GM18868 (cell line): ENCODE results near the gene HMOX1.
A peak's percentile ranks its signal among the peaks of the same experiment; 100 is the strongest.
"Not testable (repeated sequence)": the region's sequence is repeated elsewhere in the genome, so short reads cannot be mapped to it uniquely, and the experiment has no call there.

Source experiments
- ATAC-seq: cut with Tn5 transposase; IDR thresholded peaks from one replicate; pipeline ENCODE4 v1.9.1; 2021; ENCODE audit warnings: mild to moderate bottlenecking, moderate library complexity; ENCODE audit not compliant: unreplicated experiment

HMOX1 gene

GRCh38 chr22:35349704-35350538, 31.0 kb upstream of the HMOX1 start:
- ATAC-seq, result no peak

GRCh38 chr22:35350539-35351503, 30.1 kb upstream of the HMOX1 start:
- ATAC-seq, result peak; percentile 75

DNA sequence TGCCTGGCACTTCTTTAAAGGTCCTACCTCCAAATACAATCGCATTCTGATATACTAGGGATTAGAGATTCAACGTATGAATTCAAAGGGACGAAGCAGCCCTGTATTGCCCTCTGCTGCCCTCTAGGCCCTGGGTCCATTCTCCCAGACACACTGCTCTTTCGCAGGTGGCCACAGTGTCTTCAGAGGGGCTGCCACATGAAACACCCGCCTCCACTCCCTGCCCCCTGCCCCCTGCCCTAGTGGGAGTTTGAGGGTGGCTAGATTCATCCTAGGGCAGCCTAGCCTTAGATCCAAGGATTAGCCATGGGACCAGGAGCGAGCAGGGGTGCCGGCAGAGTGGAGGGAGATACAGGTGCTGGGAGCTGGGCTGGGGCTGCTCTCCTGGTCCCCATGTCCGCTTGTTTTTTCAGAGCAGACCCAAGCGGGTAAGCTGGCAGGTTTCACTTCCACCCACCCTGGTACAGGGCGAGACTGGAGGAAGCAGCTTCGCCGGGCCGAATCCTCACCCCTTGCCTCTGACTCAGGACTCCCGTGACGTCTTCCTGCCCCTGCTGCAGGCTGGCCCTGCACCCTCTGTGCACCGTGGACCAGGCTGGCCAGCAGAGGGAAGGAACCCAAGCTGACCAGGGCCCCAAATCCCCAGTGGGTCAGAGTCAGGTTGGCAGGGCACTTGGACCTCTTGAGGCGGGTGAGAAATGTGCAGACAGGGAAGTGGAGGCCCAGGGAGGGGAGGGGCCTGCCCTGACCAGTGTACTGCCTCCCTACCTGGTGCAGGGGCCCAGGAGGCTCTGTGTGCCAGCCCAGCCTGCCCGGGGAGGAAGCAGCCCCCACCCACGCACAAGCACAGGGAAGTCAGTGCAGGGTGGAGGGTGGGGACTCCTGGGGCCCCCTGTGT, 28.4 kb upstream of the HMOX1 start:
- ATAC-seq, result peak; percentile 45

DNA sequence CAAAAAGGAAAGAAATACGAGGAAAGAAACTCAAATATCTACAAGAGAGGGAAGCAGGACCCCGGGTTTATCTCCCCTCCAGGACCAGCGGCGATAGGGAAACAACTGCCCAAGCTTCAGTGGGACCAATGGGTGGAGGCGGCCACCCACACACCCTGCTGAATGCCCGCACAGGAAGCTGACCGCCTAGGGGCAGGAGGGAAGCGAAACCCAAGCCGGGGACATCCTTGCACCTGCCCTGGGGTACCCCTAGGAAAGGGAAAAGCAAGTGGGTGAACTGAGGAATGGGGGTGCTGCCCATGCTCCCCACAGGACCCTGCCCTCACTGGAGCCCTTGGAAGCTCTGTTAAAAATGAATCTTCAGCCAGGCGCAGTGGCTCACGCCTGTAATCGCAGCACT, 27.6 kb upstream of the HMOX1 start:
- no peak for ATAC-seq

DNA sequence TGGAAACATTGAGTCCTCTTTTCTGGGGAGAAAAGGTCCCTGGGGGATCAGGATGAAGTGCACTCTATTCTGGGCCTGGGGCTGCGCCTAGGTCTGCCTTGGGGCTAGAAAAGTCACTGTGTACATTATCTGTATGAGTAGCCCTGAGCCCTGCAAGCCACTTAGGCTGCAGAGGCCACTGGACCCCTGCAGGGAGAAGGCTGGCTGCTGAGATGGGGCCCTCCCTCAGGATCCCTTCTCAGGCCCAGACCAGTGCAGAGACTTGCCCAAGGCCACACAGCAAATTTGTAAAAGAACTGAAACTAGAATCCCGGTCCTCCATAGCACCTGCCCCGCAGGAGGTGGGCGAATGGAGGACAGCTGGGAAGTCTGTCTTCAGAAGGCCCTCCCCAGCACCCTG, 26.8 kb upstream of the HMOX1 start:
- ATAC-seq, result no peak

GRCh38 chr22:35357883-35358621, 22.8 kb upstream of the HMOX1 start:
- no peak for ATAC-seq

DNA sequence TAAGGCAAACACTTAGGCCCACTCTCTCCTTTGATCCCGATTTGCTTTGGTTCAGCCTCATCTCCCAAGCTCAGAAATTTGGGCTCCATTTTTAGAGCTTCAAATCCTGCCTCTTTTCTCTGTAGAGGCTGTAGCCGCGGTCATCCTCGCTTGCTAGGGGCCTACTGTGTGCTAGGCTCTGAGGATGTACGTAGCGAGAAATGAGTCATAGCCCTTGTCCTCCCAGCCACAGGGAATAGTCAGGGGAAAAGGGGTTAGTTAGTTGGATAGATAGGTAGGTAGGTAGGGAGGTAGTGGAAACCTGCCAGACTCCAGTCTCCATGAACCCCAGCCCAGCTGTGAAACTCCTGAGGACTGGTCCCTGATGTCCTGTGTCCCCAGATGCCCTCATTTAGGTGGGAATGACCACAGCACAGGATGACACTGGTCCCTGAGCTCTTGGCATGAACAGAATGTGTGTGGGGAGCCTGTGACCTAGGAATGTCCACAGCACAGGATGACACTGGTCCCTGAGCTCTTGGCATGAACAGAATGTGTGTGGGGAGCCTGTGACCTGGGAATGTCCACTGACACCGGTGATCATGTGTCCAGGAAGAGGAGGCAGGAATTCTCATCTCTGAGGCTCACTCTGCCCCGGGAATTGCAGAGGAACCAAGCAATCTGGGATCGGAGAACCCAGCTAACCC, 21.4 kb upstream of the HMOX1 start:
- ATAC-seq, result no peak

DNA sequence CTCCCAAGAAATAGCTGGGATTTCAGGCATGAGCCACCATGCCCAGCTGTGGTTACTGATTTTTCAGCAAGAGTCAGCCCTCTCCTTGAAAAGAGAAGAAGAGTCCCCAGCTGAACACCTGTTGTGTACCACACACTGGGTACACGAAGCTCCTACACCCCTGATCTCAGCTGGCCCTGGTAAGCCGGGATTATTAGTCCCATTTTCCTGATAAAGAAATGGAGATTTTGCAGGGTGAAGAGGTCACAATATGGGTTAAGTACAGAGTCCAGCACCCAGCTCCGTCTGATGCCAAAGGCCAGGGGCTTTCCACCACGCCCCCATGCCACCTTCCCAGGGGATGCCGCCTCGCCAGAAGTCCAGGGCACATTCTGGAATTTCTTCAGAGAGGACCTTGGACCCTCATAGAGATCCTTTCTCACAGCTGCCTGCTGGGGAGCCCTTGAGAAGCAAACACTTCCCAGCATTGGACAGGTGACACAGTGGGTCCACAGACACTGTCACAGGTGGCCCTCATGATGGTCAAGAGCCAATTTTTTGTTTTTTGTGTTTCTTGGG, 19.8 kb upstream of the HMOX1 start:
- ATAC-seq, result no peak

DNA sequence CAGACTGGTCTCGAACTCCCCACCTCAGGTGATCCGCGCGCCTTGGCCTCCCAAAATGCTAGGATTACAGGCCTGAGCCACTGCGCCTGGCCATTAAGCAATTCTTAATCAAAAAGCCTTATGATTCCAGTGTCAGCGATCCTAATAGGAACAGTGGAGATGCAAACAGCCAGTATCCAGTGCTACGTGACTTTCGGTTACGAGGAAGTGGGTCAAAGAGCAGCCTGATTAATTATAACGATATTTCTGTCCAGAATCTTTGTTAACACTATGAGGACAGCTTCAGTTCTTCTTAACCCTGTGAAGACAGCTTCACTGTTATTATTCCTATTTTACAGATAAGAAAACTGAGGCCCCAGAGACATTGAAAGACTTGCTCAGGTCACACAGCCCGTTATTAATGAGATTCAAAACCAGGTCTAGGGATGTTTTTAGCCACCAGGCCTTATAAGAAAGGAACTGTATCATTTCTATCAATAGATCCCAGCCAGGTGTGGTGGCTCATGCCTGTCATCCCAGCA, 17.3 kb upstream of the HMOX1 start:
- ATAC-seq, result no peak

DNA sequence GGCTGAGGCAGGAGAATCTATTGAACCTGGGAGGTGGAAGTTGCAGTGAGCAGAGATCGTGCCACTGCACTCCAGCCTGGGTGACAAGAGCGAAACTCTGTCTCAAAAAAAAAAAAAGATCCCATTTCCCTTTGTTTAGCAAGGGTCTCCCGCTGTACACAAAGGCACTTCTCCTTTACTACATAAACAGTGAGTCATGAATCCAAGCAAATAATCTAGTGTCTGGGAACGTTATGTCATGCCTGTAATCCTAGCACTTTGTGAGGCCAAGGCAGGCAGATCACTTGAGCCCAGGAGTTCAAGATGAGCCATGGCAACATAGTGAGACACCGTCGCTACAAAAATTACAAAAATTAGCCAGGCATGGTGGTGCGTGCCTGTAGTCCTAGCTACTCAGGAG, 16.7 kb upstream of the HMOX1 start:
- not testable (repeated sequence) for ATAC-seq

DNA sequence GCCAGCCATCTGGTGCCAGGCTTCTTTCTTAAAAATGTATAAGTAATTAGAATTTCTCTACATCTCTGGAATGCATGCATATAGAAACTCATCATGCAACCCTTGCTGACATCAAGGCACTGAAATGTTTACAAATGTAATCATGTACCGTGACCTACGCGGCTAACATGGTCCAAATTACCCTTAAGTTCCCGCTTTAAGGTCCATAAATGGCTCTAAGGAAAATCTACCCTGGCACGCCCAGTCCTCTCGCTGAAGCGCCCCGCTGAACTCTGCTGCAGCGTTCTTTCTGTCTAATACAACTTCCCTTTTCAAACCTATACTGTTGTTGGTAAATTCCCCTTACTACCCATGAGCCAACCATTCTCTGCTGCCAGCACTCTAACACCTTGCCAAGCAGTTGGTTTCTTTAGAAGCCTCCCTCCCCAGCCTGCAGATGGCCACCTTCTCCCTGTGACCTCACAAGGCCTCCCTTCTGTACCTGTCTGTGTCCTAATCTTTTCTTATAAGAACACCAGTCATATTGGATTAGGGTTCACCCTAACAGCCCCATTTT, 13.5 kb upstream of the HMOX1 start:
- ATAC-seq, result peak; percentile 69

GRCh38 chr22:35368386-35368785, 12.5 kb upstream of the HMOX1 start:
- no peak for ATAC-seq

- no peak for ATAC-seq
These were observed 10.9 kb upstream of the HMOX1 start for GRCh38 chr22:35369996-35370395.

GRCh38 chr22:35373781-35374180, 7.1 kb upstream of the HMOX1 start:
- no peak for ATAC-seq

DNA sequence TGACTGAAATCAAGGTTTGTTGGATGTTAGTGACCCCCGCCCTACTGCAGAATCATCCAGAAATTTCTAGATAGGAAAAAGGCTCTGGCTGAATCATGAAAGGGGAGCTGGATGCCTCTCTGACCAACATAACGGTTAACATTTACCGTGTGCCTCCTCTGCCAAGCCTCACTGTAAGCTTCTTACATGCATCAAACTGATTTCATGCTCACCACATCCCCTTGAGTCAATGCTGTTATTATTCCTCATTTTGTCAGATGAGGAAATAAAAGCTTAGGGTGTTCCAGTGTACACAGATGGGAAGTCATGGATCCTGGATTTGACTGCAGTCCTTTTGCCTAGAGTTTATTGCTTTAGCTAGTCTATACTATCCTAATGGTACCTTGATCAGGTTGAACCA, 5.9 kb upstream of the HMOX1 start:
- no peak for ATAC-seq

- ATAC-seq, result no peak
These were observed 5.4 kb upstream of the HMOX1 start for GRCh38 chr22:35375526-35375925.

DNA sequence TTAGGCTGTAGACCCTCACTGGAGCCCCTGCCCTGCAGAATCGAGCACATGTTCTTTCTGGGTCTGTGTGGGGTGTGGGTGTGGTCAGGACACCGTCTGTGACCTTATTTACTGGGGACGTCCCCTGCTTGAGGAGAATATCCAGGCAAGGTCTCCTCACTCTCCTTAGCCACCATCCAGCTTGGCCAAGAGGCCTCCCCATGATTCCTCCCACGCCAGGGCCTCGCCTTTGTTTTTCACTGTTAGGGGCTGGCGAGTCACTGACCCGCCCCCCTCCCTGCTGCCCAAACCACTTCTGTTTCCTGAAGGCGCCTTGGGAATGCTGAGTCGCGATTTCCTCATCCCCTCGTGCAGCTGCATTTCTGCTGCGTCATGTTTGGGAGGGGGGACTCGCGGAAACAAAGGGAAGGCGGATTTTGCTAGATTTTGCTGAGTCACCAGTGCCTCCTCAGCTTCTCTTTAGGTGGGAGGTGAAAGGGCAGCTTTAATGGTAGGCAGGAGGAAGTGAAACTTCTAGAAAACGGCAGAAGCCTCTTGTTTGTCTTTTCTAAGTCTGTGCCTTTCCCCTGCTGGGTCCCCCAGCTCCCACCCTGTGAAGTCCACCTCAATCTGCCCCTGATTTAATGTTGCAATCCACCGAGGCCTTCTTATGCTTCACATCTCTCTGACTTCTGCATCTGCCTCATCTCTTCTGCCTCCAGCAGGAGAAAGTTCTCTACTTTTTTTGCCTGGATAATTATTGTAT, 4.0 kb upstream of the HMOX1 start:
- peak; percentile 63 for ATAC-seq

DNA sequence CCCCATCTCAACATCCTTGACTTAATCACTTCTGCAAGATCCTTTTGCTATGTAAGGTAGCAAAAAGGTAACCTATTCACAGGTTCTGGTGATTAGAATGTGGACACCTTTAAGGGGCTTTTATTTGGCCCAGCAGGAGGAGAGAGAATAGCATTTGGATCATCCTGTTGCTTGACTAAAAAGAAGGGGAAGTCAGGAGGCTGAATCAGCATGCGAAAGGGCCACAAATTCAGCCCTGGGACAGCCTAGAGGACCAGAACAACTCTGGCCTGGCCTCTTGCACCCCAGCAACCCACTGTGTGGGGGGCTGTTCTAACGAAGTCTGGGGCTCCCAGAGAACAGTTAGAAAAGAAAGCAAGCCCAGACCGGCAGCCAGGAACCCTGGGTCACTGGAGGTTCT, 3.2 kb upstream of the HMOX1 start:
- ATAC-seq, result no peak
